Esophagus squamous epithelium (tissue), 5 donors: ENCODE results near the gene XPO1. TPM values are rescaled to one million over a fixed set of nuclear protein-coding genes. Genes with fewer than 3 reads are reported as not detected.

Experiments
- DNase-seq: peaks from one replicate; lab custom pipeline; 2025; lab: John Stamatoyannopoulos, UW
- H3K27ac ChIP-seq, 4 donors: fragments of 200-600 bp; sonication (generic); one replicate each; pipeline ENCODE4 v1.5.1; 2016 to 2019; ENCODE audit warnings: mild to moderate bottlenecking in 1 of 4
- H3K27me3 ChIP-seq, 4 donors: fragments of 200-600 bp; sonication (generic); 1 replicate in 3 of 4; 2 replicates in 1 of 4; pipeline versions ENCODE4 v1.5.1 to v1.6.0; 2017 to 2021; ENCODE audit warnings: antibody characterized with exemption in 1 of 4
- H3K36me3 ChIP-seq, 3 donors: fragments of 200-600 bp; sonication (generic); one replicate each; pipeline ENCODE4 v1.5.1; 2016 to 2019
- H3K4me1 ChIP-seq, 3 donors: fragments of 200-600 bp; sonication (generic); one replicate each; pipeline ENCODE4 v1.5.1; 2017 to 2019
- H3K4me3 ChIP-seq, 4 donors: fragments of 200-600 bp; sonication (generic); 1 replicate in 3 of 4; 2 replicates in 1 of 4; pipeline ENCODE4 v1.5.1; 2016 to 2019; ENCODE audit warnings: mild to moderate bottlenecking in 2 of 4, moderate library complexity in 1 of 4
- H3K9me3 ChIP-seq, 3 donors: fragments of 200-600 bp; sonication (generic); one replicate each; pipeline ENCODE4 v1.5.1; 2016 to 2019
- POLR2A ChIP-seq, 4 donors: fragments of 450-650 bp; IDR thresholded peaks; one replicate each; pipeline ENCODE4 v1.6.1; 2017; ENCODE audit warnings: antibody characterized with exemption in 4 of 4, mild to moderate bottlenecking in 4 of 4, moderate library complexity in 3 of 4
- WGBS, 2 donors: methylation state at CpG; one replicate each; pipeline ENCODE4 v1.1.5; 2018; 5-methylcytosine and 5-hydroxymethylcytosine counted together
- intact Hi-C: fragments of 100-400 bp; cut with DNase I; formaldehyde crosslinking; loops from one replicate; pipeline ENCODE4 v1.15.0; 2022
- total RNA-seq, 4 donors: library from RNA; depleted of rRNA; stranded (reverse); fragments of >200 nt; gene quantifications; one replicate each; pipeline ENCODE4 v1.1.0, GENCODE V29; 2016
- TF ChIP-seq, protein P1 (sequence below), 6 experiments: fragments of 450-650 bp in 4 of 6; fragments of 200-600 bp in 2 of 6; sonication (generic) in 2 of 6; IDR thresholded peaks; one replicate each; pipeline ENCODE4 v1.5.1; 2016 to 2019; ENCODE audit warnings: antibody characterized with exemption in 6 of 6, mild to moderate bottlenecking in 4 of 6, moderate library complexity in 4 of 6
- donor health status: DM: yes; HTN: yes; CAD: no.

Gene XPO1
- total RNA-seq, 4 donors from 2014 or later = 46.5 to 138 (median 104) TPM

- no peaks in the 10 kb centered on the region for H3K9me3 ChIP-seq
- DNase-seq = no peak
- H3K36me3 ChIP-seq = peaks cover 0 to 6% (median 0%) of the 10 kb centered on the region in 3 donors
- intact Hi-C loops = no loop called here
- 87 to 90% methylated on average over 7 of the region's 7 CpGs for WGBS, 2 donors
- no peaks in the 10 kb centered on the region for H3K27me3 ChIP-seq
- H3K4me1 ChIP-seq = peaks cover 0 to 42% (median 12%) of the 10 kb centered on the region in 3 donors
- H3K4me3 ChIP-seq = no peak overlapping the region
- no peak for TF ChIP-seq POLR2A (IDR thresholded peaks at IDR 0.05)
- TF ChIP-seq, protein P1, sequence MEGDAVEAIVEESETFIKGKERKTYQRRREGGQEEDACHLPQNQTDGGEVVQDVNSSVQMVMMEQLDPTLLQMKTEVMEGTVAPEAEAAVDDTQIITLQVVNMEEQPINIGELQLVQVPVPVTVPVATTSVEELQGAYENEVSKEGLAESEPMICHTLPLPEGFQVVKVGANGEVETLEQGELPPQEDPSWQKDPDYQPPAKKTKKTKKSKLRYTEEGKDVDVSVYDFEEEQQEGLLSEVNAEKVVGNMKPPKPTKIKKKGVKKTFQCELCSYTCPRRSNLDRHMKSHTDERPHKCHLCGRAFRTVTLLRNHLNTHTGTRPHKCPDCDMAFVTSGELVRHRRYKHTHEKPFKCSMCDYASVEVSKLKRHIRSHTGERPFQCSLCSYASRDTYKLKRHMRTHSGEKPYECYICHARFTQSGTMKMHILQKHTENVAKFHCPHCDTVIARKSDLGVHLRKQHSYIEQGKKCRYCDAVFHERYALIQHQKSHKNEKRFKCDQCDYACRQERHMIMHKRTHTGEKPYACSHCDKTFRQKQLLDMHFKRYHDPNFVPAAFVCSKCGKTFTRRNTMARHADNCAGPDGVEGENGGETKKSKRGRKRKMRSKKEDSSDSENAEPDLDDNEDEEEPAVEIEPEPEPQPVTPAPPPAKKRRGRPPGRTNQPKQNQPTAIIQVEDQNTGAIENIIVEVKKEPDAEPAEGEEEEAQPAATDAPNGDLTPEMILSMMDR (IDR thresholded peaks at IDR 0.05) = no peak
- H3K27ac ChIP-seq = no peak overlapping the region
Observed at GRCh38 chr2:61443342-61444041, 94.7 kb downstream of the XPO1 start.

- Histone ChIP-seq H3K27ac (no peak overlapping the region), H3K9me3 (no peaks in the 10 kb centered on the region), H3K27me3 (no peaks in the 10 kb centered on the region), H3K4me1 (peaks cover 0 to 44% (median 12%) of the 10 kb centered on the region in 3 donors), H3K4me3 (no peak overlapping the region), H3K36me3 (peaks cover 0 to 6% (median 0%) of the 10 kb centered on the region in 3 donors)
- TF ChIP-seq POLR2A (IDR thresholded peaks at IDR 0.05) = no peak
- TF ChIP-seq, protein P1 (IDR thresholded peaks at IDR 0.05) = no peak
- intact Hi-C loops = no loop called here
- no peak for DNase-seq
- WGBS, 2 donors = 74 to 81% methylated on average over 4 of the region's 7 CpGs
Observed at GRCh38 chr2:61439241-61440002, 98.7 kb downstream of the XPO1 start.

DNA sequence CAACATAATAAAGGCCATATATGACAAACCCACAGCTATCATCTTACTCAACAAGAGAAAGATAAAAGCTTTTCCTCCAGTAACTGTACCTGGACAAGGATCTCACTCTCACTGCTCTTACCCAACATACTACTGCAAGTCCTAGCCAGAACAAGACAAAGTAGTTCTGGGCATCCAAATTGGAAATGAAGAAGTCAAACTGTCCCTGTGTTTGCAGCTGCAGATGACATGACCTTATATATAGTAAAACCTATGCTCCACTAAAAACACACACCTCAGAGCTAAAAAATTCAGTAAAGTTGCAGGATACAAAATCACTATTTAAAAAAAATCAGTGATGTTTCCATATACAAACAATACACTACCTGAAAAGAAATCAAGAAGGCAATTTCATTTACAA lies 99.5 kb downstream of the XPO1 start:
- Histone ChIP-seq H3K36me3 (peaks cover 0 to 3% (median 0%) of the 10 kb centered on the region in 3 donors), H3K4me1 (peaks cover 0 to 52% (median 12%) of the 10 kb centered on the region in 3 donors)

GRCh38 chr2:61437170-61437569 lies 101.0 kb downstream of the XPO1 start:
- no peak for DNase-seq
- Histone ChIP-seq H3K36me3 (no peaks in the 10 kb centered on the region), H3K27me3 (no peaks in the 10 kb centered on the region), H3K4me1 (peaks cover 0 to 62% (median 11%) of the 10 kb centered on the region in 3 donors), H3K9me3 (no peaks in the 10 kb centered on the region), H3K27ac (no peak overlapping the region), H3K4me3 (no peak overlapping the region)
- no peak for TF ChIP-seq POLR2A (IDR thresholded peaks at IDR 0.05)
- TF ChIP-seq, protein P1 (IDR thresholded peaks at IDR 0.05) = no peak
- intact Hi-C loops = no loop called here
- WGBS, 2 donors = 89 to 90% methylated on average over 4 of the region's 4 CpGs

More for the DNA sequence above, 99.5 kb downstream of the XPO1 start:
- Histone ChIP-seq H3K27ac (no peak overlapping the region), H3K9me3 (no peaks in the 10 kb centered on the region), H3K27me3 (no peaks in the 10 kb centered on the region), H3K4me3 (no peak overlapping the region)
- DNase-seq = no peak
- intact Hi-C loops = no loop called here
- TF ChIP-seq, protein P1 (IDR thresholded peaks at IDR 0.05) = no peak
- TF ChIP-seq POLR2A (IDR thresholded peaks at IDR 0.05) = no peak

DNA sequence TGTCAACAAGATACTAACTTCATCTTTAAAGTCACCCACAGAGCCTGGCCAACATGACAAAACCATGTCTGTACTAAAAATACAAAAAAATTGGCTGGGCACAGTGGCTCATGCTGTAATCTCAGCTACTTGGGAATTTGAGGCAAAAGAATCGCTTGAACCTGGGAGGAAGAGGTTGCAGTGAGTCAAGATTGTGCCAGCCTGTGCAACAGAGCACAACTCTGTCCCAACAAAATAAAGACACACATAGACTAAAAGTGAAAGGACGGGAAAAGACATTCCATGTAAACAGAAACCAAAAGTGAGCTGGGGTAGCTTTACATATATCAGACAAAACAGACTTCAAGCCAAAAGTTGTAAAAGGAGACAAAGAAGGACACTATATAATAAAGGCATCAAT lies 102.1 kb downstream of the XPO1 start:
- H3K27me3 ChIP-seq = no peaks in the 10 kb centered on the region
- TF ChIP-seq POLR2A (IDR thresholded peaks at IDR 0.05) = no peak
- TF ChIP-seq, protein P1 (IDR thresholded peaks at IDR 0.05) = no peak
- no peak overlapping the region for H3K4me3 ChIP-seq
- no peak overlapping the region for H3K27ac ChIP-seq
- H3K9me3 ChIP-seq = no peaks in the 10 kb centered on the region
- 31 to 47% methylated on average over 2 of the region's 2 CpGs for WGBS, 2 donors
- no peaks in the 10 kb centered on the region for H3K36me3 ChIP-seq
- intact Hi-C loops = no loop called here
- DNase-seq = no peak
- peaks cover 0 to 51% (median 8%) of the 10 kb centered on the region in 3 donors for H3K4me1 ChIP-seq
